IPS-18a (cell line): ENCODE measurements around the gene SLC46A3.

ENCODE experiments used
- H3K27ac ChIP-seq: one replicate; pipeline ENCODE4 v1.5.1; 2013; ENCODE audit warnings: low read length
- H3K27me3 ChIP-seq: one replicate; pipeline ENCODE4 v1.6.1; 2013; ENCODE audit warnings: mild to moderate bottlenecking, low read length; ENCODE audit not compliant: control insufficient read depth, insufficient read depth
- H3K36me3 ChIP-seq: one replicate; pipeline ENCODE4 v1.6.1; 2013; ENCODE audit warnings: low read depth, low read length; ENCODE audit not compliant: control insufficient read depth
- H3K4me1 ChIP-seq: one replicate; pipeline ENCODE4 v1.6.1; 2013; ENCODE audit warnings: low read depth, low read length; ENCODE audit not compliant: control insufficient read depth
- H3K4me3 ChIP-seq: one replicate; pipeline ENCODE4 v1.5.1; 2013; ENCODE audit warnings: low read length
- H3K9ac ChIP-seq: one replicate; pipeline ENCODE4 v1.6.1; 2013; ENCODE audit warnings: mild to moderate bottlenecking, low read length, moderate library complexity
- H3K9me3 ChIP-seq: one replicate; pipeline ENCODE4 v1.6.1; 2013; ENCODE audit warnings: low read depth, low read length; ENCODE audit not compliant: control insufficient read depth

Gene SLC46A3

GRCh38 chr13:28671126-28671792 lies 47.5 kb downstream of the SLC46A3 start:
- H3K9ac ChIP-seq = no peak overlapping the region
- H3K4me3 ChIP-seq = no peak overlapping the region
- H3K4me1 ChIP-seq = no peaks in the 10 kb centered on the region
- no peak overlapping the region for H3K27ac ChIP-seq
- H3K9me3 ChIP-seq = no peaks in the 10 kb centered on the region
- no peaks in the 10 kb centered on the region for H3K27me3 ChIP-seq
- peaks cover 92% of the 10 kb centered on the region for H3K36me3 ChIP-seq

GRCh38 chr13:28666897-28667488 lies 51.8 kb downstream of the SLC46A3 start:
- H3K9me3 ChIP-seq = no peaks in the 10 kb centered on the region
- H3K36me3 ChIP-seq = peaks cover 95% of the 10 kb centered on the region
- H3K27ac ChIP-seq = no peak overlapping the region
- H3K27me3 ChIP-seq = no peaks in the 10 kb centered on the region
- H3K9ac ChIP-seq = no peak overlapping the region
- H3K4me3 ChIP-seq = no peak overlapping the region
- H3K4me1 ChIP-seq = no peaks in the 10 kb centered on the region

GRCh38 chr13:28659621-28659970 lies 59.2 kb downstream of the SLC46A3 start:
- Histone ChIP-seq H3K9ac (peak overlapping the region; percentile 90), H3K27me3 (no peaks in the 10 kb centered on the region), H3K4me1 (peaks cover 15% of the 10 kb centered on the region), H3K4me3 (peak overlapping the region; percentile 94), H3K9me3 (no peaks in the 10 kb centered on the region), H3K36me3 (peaks cover 34% of the 10 kb centered on the region), H3K27ac (peak overlapping the region; percentile 44)

- Histone ChIP-seq H3K9me3 (no peaks in the 10 kb centered on the region), H3K9ac (peak within 1 kb of the TSS; percentile 90), H3K27me3 (no peaks in the 10 kb centered on the region), H3K36me3 (peaks cover 28% of the 10 kb centered on the region), H3K4me1 (peaks cover 15% of the 10 kb centered on the region), H3K27ac (peak within 1 kb of the TSS; percentile 71), H3K4me3 (peak within 1 kb of the TSS; percentile 94)
Measured at GRCh38 chr13:28658796-28659620, 59.8 kb downstream of the SLC46A3 start, which contains the start of gene POMP. Gene POMP, plus strand, starts transcription at chr13:28659130. Its CDS starts 55 bp downstream, at chr13:28659185.

- no peaks in the 10 kb centered on the region for H3K9me3 ChIP-seq
- H3K9ac ChIP-seq = peak overlapping the region; percentile 90
- peak overlapping the region; percentile 71 for H3K27ac ChIP-seq
- no peaks in the 10 kb centered on the region for H3K27me3 ChIP-seq
- peaks cover 23% of the 10 kb centered on the region for H3K36me3 ChIP-seq
- peak overlapping the region; percentile 94 for H3K4me3 ChIP-seq
- H3K4me1 ChIP-seq = peaks cover 15% of the 10 kb centered on the region
Measured at GRCh38 chr13:28658539-28658795, 60.3 kb downstream of the SLC46A3 start.

- Histone ChIP-seq H3K27ac (no peak overlapping the region), H3K9ac (peak overlapping the region; percentile 90), H3K36me3 (peaks cover 20% of the 10 kb centered on the region), H3K4me1 (peaks cover 15% of the 10 kb centered on the region), H3K4me3 (peak overlapping the region; percentile 94), H3K27me3 (no peaks in the 10 kb centered on the region), H3K9me3 (no peaks in the 10 kb centered on the region)
Measured at GRCh38 chr13:28657784-28658538, 60.8 kb downstream of the SLC46A3 start.

- H3K9ac ChIP-seq = no peak overlapping the region
- no peak overlapping the region for H3K27ac ChIP-seq
- H3K4me3 ChIP-seq = no peak overlapping the region
- peaks cover 1% of the 10 kb centered on the region for H3K36me3 ChIP-seq
- no peaks in the 10 kb centered on the region for H3K9me3 ChIP-seq
- peaks cover 15% of the 10 kb centered on the region for H3K4me1 ChIP-seq
- no peaks in the 10 kb centered on the region for H3K27me3 ChIP-seq
Measured at GRCh38 chr13:28655561-28655960, 63.2 kb downstream of the SLC46A3 start.

- Histone ChIP-seq H3K36me3 (no peaks in the 10 kb centered on the region), H3K27me3 (no peaks in the 10 kb centered on the region), H3K4me1 (peaks cover 6% of the 10 kb centered on the region), H3K4me3 (no peak overlapping the region), H3K27ac (no peak overlapping the region), H3K9me3 (no peaks in the 10 kb centered on the region), H3K9ac (no peak overlapping the region)
Measured at GRCh38 chr13:28654276-28654675, 64.5 kb downstream of the SLC46A3 start.

- no peak overlapping the region for H3K4me3 ChIP-seq
Measured at GRCh38 chr13:28653111-28653510, 65.7 kb downstream of the SLC46A3 start.

GRCh38 chr13:28651810-28652401 lies 66.9 kb downstream of the SLC46A3 start:
- Histone ChIP-seq H3K27me3 (no peaks in the 10 kb centered on the region), H3K4me3 (no peak overlapping the region), H3K9me3 (no peaks in the 10 kb centered on the region), H3K4me1 (no peaks in the 10 kb centered on the region), H3K9ac (no peak overlapping the region), H3K27ac (no peak overlapping the region), H3K36me3 (no peaks in the 10 kb centered on the region)

More at GRCh38 chr13:28653111-28653510, 65.7 kb downstream of the SLC46A3 start:
- Histone ChIP-seq H3K9ac (no peak overlapping the region), H3K9me3 (no peaks in the 10 kb centered on the region), H3K36me3 (no peaks in the 10 kb centered on the region), H3K27me3 (no peaks in the 10 kb centered on the region), H3K4me1 (peaks cover 6% of the 10 kb centered on the region), H3K27ac (no peak overlapping the region)

GRCh38 chr13:28650284-28650683 lies 68.5 kb downstream of the SLC46A3 start:
- H3K27me3 ChIP-seq = no peaks in the 10 kb centered on the region
- no peaks in the 10 kb centered on the region for H3K9me3 ChIP-seq
- H3K4me3 ChIP-seq = no peak overlapping the region
- no peak overlapping the region for H3K27ac ChIP-seq
- H3K9ac ChIP-seq = no peak overlapping the region
- H3K36me3 ChIP-seq = no peaks in the 10 kb centered on the region
- no peaks in the 10 kb centered on the region for H3K4me1 ChIP-seq
